Measurements from ENCODE around the gene DGCR8. TPM values are rescaled to one million over a fixed set of nuclear protein-coding genes. Genes with fewer than 3 reads are reported as not detected.

DGCR8 gene
- total RNA-seq, 2 experiments from 2014 or later = 64.9 to 67.9 TPM

DNA sequence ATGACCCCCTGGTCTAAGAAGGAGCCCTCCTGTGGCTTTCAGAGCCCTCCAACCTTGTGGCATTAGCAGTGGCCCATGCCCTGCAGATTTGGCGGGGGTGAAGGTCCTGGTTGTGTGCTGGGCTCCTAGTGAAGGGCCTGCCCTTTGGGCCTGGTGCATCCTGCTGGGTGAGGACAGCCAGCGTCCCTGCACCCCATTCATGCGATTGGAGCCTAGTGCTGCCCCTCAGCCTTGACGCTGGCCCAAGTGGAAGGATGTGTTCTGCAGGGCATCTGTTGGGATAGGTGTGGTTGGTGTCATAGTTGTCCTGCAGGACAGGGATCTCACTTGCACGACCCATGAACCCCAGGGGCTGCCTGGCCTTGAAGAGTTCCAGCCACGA lies 28.1 kb upstream of the DGCR8 start:
- POLR2A ChIA-PET = no interaction called here
- CTCF ChIA-PET = no interaction called here

GRCh38 chr22:20052309-20053259 lies 27.5 kb upstream of the DGCR8 start:
- CTCF ChIA-PET = no interaction called here
- POLR2A ChIA-PET = no interaction called here

DNA sequence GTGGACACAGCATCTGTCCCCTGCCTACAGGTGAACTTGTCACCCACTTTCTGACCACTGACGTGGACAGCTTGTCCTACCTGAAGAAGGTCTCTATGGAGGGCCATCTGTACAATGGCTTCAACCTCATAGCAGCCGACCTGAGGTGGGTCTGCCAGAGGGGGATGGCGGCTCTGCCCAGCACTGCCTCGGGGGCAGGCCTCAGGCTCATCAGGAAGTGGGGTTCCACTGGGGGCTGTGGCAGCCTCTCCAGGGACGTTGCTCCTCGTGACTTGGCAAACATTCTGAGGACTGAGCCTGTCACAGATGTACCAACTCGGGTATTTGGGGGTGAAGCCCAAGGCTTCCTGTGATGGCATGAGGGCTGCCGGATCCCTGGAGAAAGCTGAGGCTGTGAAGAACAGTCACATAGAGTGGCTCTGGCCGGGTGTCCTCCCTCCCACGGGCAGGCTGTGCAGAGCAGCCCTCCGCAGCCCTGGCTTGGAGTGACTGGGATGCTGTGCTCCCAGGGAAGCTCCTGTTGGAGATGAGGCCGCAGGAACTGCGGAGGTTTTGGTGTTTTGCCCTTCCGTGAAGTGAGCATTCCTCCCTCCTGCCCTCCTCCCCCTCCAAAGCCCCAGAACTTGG lies 26.5 kb upstream of the DGCR8 start:
- ChIA-PET POLR2A (no interaction called here), CTCF (no interaction called here)

DNA sequence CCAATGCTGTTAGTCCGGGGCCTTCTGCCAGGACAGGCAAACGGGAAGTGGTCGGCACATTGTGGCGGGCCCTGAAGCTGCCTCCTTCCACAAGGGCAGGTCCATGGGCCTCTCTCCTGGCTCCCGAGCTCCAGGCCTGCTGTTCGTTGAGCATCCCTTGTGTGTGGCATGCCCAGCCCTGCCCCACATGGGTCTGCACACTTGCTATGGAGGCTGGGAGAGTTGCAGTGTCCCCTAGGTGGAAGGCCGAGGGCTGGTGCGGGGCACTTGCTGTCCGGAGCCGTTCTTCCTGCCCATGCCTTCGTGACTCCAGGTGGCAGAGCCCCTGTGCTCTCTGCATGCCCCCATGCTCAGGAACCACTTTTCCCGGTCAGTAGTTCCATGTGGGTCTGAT lies 26.0 kb upstream of the DGCR8 start:
- ChIA-PET POLR2A (no interaction called here), CTCF (no interaction called here)

- CTCF ChIA-PET = interaction anchor here (1.0 kb wide), 1 partner anchor 58 kb away, joined by 3 read pairs; no protein-coding TSS in a partner anchor
- POLR2A ChIA-PET = no interaction called here
These were observed 25.6 kb upstream of the DGCR8 start for GRCh38 chr22:20054485-20054884.

DNA sequence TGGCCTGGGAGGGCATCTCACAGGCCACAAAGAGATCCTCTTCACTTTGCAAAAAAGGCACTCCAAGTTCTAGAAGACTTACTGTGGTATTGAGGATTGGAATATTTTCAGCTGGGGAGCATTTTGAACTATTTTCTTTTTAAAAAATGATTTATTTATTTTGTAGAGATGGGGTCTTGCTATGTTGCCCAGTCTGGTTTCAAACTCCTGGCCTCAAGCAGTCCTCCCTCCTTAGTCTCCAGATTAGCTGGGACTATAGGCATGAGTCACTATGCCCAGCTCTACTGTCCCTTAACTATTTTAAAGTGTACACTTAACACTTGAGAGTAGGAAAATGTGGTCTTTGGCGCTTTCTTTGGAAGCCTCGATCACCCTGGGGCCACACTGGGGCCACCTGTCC lies 24.9 kb upstream of the DGCR8 start:
- ChIA-PET CTCF (interaction anchor here (1.0 kb wide), 1 partner anchor 57 kb away, joined by 3 read pairs; no protein-coding TSS in a partner anchor), POLR2A (no interaction called here)

GRCh38 chr22:20055654-20056053 lies 24.4 kb upstream of the DGCR8 start:
- POLR2A ChIA-PET = no interaction called here
- CTCF ChIA-PET = interaction anchor here (1.0 kb wide), 1 partner anchor 57 kb away, joined by 3 read pairs; no protein-coding TSS in a partner anchor

- CTCF ChIA-PET = no interaction called here
- POLR2A ChIA-PET = no interaction called here
These were observed 23.9 kb upstream of the DGCR8 start for GRCh38 chr22:20056161-20056560.

GRCh38 chr22:20056696-20057386 lies 23.2 kb upstream of the DGCR8 start:
- CTCF ChIA-PET = interaction anchor here (0.5 kb wide), 1 partner anchor 326 kb away, joined by 3 read pairs; no protein-coding TSS in a partner anchor

GRCh38 chr22:20057596-20058268 lies 22.3 kb upstream of the DGCR8 start:
- CTCF ChIA-PET = no interaction called here
- POLR2A ChIA-PET = no interaction called here

More at GRCh38 chr22:20056696-20057386, 23.2 kb upstream of the DGCR8 start:
- POLR2A ChIA-PET = no interaction called here

DNA sequence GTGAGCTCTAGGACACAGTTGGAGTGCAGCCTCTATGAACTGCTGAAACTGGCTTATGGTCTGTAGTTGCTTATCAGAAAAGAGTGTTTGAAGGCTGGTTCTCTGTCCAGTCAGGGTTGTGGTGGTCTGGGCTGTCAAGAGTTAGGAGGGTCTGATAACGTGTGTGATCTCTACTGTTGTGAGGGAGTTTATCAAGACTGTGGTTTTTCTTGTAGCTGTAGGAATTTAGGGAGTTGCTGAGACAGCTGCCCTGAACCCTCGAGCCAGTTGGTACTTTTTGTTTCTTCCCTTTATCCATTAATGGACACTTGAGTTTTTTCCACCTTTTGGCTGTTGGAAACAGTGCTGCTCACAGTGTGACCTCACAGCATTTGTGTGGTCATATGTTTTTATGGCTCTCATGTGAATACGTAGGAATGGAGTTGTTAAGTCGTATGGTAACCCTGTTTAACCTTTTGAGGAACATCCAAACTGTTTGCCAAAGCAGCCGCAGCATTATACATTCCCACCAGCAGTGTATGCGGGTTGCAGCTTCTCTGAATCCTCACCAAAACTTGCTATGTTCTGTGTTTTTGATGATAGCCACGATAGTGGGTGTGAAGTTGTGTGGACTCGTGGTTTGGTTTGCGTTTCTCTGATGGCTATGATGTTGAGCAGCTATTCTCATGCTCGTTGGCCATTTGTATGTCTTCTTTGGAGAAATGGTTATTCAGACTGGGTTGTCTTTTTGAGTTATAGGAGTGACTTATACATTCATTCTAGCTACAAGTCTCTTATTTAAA lies 20.9 kb upstream of the DGCR8 start:
- ChIA-PET CTCF (interaction anchor here (1.0 kb wide), 1 partner anchor 16 kb away, joined by 3 read pairs; no protein-coding TSS in a partner anchor), POLR2A (interaction anchor here (0.7 kb wide), 1 partner anchor 581 kb away, joined by 6 read pairs; no protein-coding TSS in a partner anchor)

DNA sequence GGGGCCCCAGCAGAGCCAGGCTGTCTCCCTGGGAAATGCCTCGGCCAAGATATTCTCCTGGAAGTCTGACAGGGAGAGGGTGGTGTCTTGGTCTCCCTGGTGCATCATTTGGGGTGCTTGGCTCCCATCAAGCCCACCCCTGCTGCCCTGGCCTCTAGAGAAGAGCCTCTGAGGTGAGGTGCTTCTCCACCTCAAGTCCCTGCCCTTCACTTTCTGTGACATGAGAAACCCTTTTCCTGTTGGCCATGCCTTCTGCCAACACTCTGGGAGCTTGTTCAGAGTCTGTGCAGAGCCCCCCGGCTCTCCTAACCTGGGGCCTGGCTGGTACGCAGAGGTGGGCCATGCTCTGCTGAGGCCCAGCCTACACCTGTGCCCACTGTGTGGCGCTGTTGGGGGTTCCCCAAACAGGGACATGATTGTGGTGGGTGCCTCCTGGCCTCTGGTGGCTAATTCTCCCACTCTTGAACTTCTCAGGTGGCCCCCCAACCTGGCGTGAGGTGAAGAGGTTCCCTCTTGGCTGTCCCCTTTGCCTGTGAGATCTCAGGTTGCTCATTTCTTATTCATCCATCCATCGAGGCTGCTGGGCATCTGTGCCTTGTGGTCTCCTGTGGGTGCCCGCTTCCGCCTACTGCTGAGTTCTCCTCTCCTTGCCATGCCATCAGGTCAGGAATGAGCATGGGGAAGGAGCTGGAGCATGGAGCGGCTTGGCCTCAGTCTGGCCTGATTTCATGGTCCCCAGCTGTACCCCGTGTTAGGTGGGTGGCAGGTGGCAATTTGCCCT lies 19.2 kb upstream of the DGCR8 start:
- CTCF ChIA-PET = no interaction called here
- POLR2A ChIA-PET = interaction anchor here (0.5 kb wide), 1 partner anchor 14 kb away, joined by 5 read pairs; no protein-coding TSS in a partner anchor

GRCh38 chr22:20061481-20061861 lies 18.6 kb upstream of the DGCR8 start:
- CTCF ChIA-PET = no interaction called here

GRCh38 chr22:20062043-20062765 lies 17.8 kb upstream of the DGCR8 start:
- CTCF ChIA-PET = no interaction called here

More at GRCh38 chr22:20061481-20061861, 18.6 kb upstream of the DGCR8 start:
- POLR2A ChIA-PET = no interaction called here

DNA sequence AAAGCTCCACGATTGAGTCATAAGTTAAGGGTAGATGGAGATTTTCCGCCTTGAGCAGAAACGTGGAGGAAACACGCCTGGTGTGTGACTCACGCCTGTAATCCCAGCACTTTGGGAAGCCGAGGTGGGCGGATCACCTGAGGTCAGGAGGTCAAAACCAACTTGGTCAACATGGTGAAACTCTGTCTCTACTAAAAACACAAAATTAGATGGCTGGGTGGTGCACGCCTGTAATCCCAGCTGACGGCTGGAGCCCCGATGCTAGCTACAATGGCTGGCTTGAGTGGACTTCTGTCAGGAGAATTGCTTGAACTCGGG lies 17.3 kb upstream of the DGCR8 start:
- ChIA-PET POLR2A (no interaction called here), CTCF (no interaction called here)

More at GRCh38 chr22:20062043-20062765, 17.8 kb upstream of the DGCR8 start:
- POLR2A ChIA-PET = no interaction called here

DNA sequence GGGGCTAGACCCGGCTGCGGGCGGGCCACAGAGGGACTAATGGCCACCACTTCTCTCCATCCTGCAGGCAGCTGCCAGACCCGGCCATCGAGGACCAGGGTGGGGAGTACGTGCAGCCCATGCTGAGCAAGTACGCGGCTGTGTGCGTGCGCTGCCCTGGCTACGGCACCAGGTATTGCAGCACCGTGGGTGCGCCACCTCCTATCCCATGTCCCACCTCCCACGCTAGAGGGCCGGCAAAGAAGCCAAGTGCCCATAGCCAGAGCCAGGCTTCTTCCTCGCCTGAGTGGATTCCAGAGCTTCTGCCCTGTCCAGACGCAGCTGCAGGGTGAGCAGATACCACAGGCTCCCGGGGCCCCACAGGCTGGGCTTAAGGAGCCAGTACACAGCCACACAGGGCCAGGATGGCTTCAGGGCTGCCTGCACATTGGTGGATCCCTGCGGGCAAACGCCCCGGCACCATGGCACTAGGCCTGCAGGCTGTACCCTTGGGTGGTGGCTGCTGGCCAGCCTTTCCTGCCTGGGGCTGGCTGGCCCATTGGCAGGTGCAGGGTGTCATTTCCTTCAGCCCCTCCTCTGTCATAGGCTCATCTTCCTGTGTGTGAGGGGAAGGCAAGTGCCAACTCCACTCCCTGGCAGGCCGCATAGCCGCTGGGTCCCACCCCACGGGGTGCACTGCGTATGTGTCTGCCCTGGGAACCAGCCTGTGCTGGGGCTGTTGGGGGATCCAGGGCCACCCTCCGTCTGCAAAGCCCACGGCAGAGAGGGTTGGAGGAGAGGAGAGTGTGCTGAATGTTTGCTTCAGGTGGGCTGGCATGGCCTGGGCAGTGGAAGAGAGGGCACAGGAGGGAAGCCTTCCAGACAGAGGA lies 16.5 kb upstream of the DGCR8 start:
- ChIA-PET CTCF (no interaction called here), POLR2A (no interaction called here)

DNA sequence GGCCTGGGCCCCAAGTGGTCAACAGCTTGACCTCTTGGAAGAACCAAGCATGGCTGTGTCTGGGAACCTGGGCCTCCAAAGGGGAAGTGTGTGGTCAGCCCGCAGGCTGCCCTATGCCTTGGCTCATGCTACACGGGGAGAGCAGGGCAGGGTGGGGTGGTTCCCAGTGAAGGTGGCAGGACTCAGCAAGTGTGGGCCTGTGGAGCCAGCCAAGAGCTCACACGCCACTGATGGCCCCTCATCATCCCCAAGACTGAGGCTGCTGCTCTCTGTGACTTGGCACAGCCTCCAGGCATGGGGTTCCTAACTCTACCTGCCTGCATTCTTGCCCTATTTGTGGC lies 15.9 kb upstream of the DGCR8 start:
- CTCF ChIA-PET = no interaction called here
- POLR2A ChIA-PET = no interaction called here
